Fibroblast of villous mesenchyme (primary cell): ENCODE data around the gene IFT81. TPM values are rescaled to one million over a fixed set of nuclear protein-coding genes. Genes with fewer than 3 reads are reported as not detected.
"Not testable (repeated sequence)": the region's sequence is repeated elsewhere in the genome, so short reads cannot be mapped to it uniquely, and the experiment has no call there.

ENCODE experiments used
- DNase-seq: peaks from one replicate; pipeline ENCODE4 v3.0.0-alpha.2; 2010; ENCODE audit warnings: low read depth
- H3K4me3 ChIP-seq: 2 replicates; pipeline ENCODE4 v1.5.1; 2011; ENCODE audit warnings: low read depth, mild to moderate bottlenecking, low read length
- CTCF ChIP-seq: IDR thresholded peaks from 2 replicates; pipeline ENCODE4 v1.5.1; 2012; ENCODE audit warnings: low read depth, mild to moderate bottlenecking, low read length; ENCODE audit not compliant: insufficient read depth
- total RNA-seq: library from RNA; depleted of rRNA; stranded (reverse); fragments of >200 nt; gene quantifications from 2 replicates; pipeline ENCODE4 v1.2.3, GENCODE V29; 2012

The IFT81 gene
- total RNA-seq, 1 donor, result 24.2 TPM

DNA sequence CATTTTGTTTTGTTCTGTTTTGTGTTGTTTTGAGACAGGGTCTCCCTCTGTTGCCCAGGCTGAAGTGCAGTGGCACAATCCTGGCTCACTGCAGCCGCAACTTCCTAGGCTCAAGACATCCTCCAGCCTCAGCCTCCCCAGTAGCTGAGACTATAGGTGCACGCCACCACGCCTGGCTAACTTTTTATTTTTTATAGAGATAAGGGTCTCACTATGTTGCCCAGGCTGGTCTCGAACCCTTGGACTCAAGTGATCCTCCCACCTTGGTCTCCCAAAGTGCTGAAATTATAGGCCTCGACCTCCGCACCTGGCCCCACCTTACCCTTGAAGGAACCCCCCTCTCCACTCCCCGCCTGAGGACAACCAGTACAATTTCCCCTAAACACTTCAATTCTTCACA lies 7.5 kb upstream of the IFT81 start:
- DNase-seq, result no peak
- no peak for TF ChIP-seq CTCF
- H3K4me3 ChIP-seq, result no peak overlapping the region

GRCh38 chr12:110117210-110117609 lies 6.9 kb upstream of the IFT81 start:
- not testable (repeated sequence) for DNase-seq

GRCh38 chr12:110117956-110118685 lies 6.0 kb upstream of the IFT81 start:
- no peak for TF ChIP-seq CTCF
- no peak overlapping the region for H3K4me3 ChIP-seq
- no peak for DNase-seq

More at GRCh38 chr12:110117210-110117609, 6.9 kb upstream of the IFT81 start:
- H3K4me3 ChIP-seq, result not testable (repeated sequence)

GRCh38 chr12:110122929-110123328 lies 1.2 kb upstream of the IFT81 start:
- no peak overlapping the region for H3K4me3 ChIP-seq
- no peak for DNase-seq
- TF ChIP-seq CTCF, result no peak

- no peak overlapping the region for H3K4me3 ChIP-seq
- no peak for TF ChIP-seq CTCF
- DNase-seq, result no peak
Observed at GRCh38 chr12:110123919-110124268, 263 bp upstream of the IFT81 start.

GRCh38 chr12:110126557-110126956 lies 2.4 kb downstream of the IFT81 start:
- H3K4me3 ChIP-seq, result no peak overlapping the region
- TF ChIP-seq CTCF, result no peak
- DNase-seq, result no peak

DNA sequence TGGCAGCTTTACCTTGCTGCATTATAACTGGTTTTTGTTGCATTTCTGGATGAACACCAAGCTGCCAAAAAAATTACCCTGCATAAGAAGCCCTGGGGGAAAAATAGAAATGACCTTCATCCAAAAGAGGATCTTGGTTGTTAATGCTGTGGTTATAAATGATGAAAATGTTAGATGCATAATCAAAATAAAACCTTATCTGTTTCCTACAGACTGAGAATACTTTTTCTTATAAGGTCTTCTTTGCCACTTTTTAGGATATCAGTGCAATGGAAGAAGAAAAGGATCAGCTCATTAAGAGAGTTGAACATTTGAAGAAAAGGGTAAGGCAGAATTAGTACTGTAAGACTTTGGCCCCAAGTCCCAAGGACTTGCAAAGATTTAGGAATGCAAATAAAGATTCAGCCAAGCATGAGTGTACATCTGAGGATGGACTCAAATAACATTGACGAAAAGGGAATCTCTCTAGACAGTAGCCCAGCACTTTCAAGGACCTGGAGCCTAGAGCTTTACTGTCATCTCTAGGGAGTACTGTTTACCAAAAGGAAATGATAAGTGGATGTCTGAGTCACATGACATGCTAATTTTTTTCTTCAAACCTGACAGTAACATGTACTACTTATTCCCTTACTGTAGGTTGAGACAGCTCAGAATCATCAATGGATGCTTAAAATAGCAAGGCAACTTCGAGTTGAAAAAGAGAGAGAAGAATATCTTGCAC lies 10.7 kb downstream of the IFT81 start:
- no peak for TF ChIP-seq CTCF
- H3K4me3 ChIP-seq, result no peak overlapping the region
- peak; percentile 93 for DNase-seq
